SK-N-SH treated with all-trans-retinoic acid at 6 μM for 48 hours (cell line): ENCODE data around the gene S100PBP.

Experiments
- ARNTL ChIP-seq: fragments of 450-650 bp; formaldehyde crosslinking; IDR thresholded peaks from 2 replicates; pipeline ENCODE4 v1.5.0; 2020; ENCODE audit warnings: low read depth, mild to moderate bottlenecking, moderate library complexity, borderline replicate concordance
- CSDC2 ChIP-seq: fragments of 250-450 bp; sonication (Bioruptor Pico); IDR thresholded peaks from 2 replicates; pipeline ENCODE4 v1.5.0; 2020; ENCODE audit warnings: mild to moderate bottlenecking, moderate library complexity
- GLIS3 ChIP-seq: fragments of 250-450 bp; sonication (Bioruptor Pico); IDR thresholded peaks from 2 replicates; pipeline ENCODE4 v1.5.0; 2020; ENCODE audit warnings: mild to moderate bottlenecking, moderate library complexity
- RARB ChIP-seq: fragments of 250-450 bp; sonication (Bioruptor Pico); IDR thresholded peaks from 2 replicates; pipeline ENCODE4 v1.8.0; 2021; ENCODE audit warnings: mild to moderate bottlenecking, moderate library complexity
- ZC3H10 ChIP-seq: fragments of 250-450 bp; sonication (Bioruptor Pico); IDR thresholded peaks from 2 replicates; pipeline ENCODE4 v1.5.1; 2021; ENCODE audit warnings: mild to moderate bottlenecking, moderate library complexity
- ZFP3 ChIP-seq: fragments of 250-450 bp; sonication (Bioruptor Pico); IDR thresholded peaks from 2 replicates; pipeline ENCODE4 v1.5.0; 2020; ENCODE audit warnings: mild to moderate bottlenecking, moderate library complexity
- ZNF565 ChIP-seq: fragments of 450-650 bp; formaldehyde crosslinking; conservative IDR thresholded peaks from 2 replicates; pipeline ENCODE4 v1.5.0; 2020; ENCODE audit warnings: low read depth, mild to moderate bottlenecking, moderate library complexity
- ZNF8 ChIP-seq: fragments of 450-650 bp; formaldehyde crosslinking; IDR thresholded peaks from 2 replicates; pipeline ENCODE4 v1.5.0; 2020; ENCODE audit warnings: mild to moderate bottlenecking, moderate library complexity
- TF ChIP-seq, protein P1 (sequence below): fragments of 250-450 bp; sonication (Bioruptor Pico); IDR thresholded peaks from 2 replicates; pipeline ENCODE4 v1.8.0; 2021; ENCODE audit warnings: low read depth, mild to moderate bottlenecking, moderate library complexity, borderline replicate concordance
- TF ChIP-seq, protein P2 (sequence below): fragments of 250-450 bp; sonication (Bioruptor Pico); IDR thresholded peaks from 2 replicates; pipeline ENCODE4 v1.5.0; 2020; ENCODE audit warnings: mild to moderate bottlenecking, moderate library complexity

DNA sequence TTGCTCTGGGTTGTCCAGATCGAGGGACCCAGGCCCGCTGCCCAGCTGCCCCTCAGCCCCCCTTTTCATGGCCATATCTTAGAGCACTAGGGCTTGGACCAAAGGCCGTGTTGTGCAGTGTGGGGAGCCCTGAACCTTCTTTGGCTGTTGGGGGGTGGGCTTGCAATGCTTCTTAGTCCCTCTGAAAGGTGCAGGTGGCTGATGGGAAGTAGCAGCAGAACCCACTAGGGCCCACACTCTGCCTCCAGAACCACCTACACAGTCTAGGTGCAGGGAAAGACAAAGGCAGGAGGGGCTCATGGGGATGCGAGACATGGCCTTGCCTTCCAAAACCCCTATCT, 66.5 kb downstream of the S100PBP start:
- no peak for TF ChIP-seq ZNF565 (CRISPR knock-in tag)
- no peak for TF ChIP-seq ZNF8 (CRISPR knock-in tag)
- TF ChIP-seq CSDC2 (CRISPR knock-in tag), result no peak
- no peak for TF ChIP-seq ARNTL (CRISPR knock-in tag)
- TF ChIP-seq, protein P1, sequence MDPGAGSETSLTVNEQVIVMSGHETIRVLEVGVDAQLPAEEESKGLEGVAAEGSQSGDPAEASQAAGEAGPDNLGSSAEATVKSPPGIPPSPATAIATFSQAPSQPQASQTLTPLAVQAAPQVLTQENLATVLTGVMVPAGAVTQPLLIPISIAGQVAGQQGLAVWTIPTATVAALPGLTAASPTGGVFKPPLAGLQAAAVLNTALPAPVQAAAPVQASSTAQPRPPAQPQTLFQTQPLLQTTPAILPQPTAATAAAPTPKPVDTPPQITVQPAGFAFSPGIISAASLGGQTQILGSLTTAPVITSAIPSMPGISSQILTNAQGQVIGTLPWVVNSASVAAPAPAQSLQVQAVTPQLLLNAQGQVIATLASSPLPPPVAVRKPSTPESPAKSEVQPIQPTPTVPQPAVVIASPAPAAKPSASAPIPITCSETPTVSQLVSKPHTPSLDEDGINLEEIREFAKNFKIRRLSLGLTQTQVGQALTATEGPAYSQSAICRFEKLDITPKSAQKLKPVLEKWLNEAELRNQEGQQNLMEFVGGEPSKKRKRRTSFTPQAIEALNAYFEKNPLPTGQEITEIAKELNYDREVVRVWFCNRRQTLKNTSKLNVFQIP, result no peak
- no peak for TF ChIP-seq RARB (CRISPR knock-in tag)
- TF ChIP-seq ZC3H10, result no peak
- TF ChIP-seq, protein P2, sequence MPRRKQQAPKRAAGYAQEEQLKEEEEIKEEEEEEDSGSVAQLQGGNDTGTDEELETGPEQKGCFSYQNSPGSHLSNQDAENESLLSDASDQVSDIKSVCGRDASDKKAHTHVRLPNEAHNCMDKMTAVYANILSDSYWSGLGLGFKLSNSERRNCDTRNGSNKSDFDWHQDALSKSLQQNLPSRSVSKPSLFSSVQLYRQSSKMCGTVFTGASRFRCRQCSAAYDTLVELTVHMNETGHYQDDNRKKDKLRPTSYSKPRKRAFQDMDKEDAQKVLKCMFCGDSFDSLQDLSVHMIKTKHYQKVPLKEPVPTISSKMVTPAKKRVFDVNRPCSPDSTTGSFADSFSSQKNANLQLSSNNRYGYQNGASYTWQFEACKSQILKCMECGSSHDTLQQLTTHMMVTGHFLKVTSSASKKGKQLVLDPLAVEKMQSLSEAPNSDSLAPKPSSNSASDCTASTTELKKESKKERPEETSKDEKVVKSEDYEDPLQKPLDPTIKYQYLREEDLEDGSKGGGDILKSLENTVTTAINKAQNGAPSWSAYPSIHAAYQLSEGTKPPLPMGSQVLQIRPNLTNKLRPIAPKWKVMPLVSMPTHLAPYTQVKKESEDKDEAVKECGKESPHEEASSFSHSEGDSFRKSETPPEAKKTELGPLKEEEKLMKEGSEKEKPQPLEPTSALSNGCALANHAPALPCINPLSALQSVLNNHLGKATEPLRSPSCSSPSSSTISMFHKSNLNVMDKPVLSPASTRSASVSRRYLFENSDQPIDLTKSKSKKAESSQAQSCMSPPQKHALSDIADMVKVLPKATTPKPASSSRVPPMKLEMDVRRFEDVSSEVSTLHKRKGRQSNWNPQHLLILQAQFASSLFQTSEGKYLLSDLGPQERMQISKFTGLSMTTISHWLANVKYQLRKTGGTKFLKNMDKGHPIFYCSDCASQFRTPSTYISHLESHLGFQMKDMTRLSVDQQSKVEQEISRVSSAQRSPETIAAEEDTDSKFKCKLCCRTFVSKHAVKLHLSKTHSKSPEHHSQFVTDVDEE (CRISPR knock-in tag), result no peak
- no peak for TF ChIP-seq ZFP3 (CRISPR knock-in tag)
- TF ChIP-seq GLIS3 (CRISPR knock-in tag), result no peak
